Muscle of leg (tissue), 11 donors: ENCODE results near the gene PHF23. TPM values are rescaled to one million over a fixed set of nuclear protein-coding genes. Genes with fewer than 3 reads are reported as not detected.

Source experiments
- DNase-seq: peaks from one replicate; pipeline ENCODE4 v3.0.0; 2013
- H3K27ac ChIP-seq: one replicate; pipeline ENCODE4 v1.5.1; 2013; ENCODE audit warnings: mild to moderate bottlenecking, low read length, control low read depth
- H3K27me3 ChIP-seq: one replicate; pipeline ENCODE4 v1.6.1; 2013; ENCODE audit warnings: low read length; ENCODE audit not compliant: control insufficient read depth, insufficient read depth
- H3K36me3 ChIP-seq: one replicate; pipeline ENCODE4 v1.6.1; 2013; ENCODE audit warnings: low read length; ENCODE audit not compliant: control insufficient read depth, insufficient read depth
- H3K4me1 ChIP-seq: one replicate; pipeline ENCODE4 v1.6.1; 2013; ENCODE audit warnings: low read length; ENCODE audit not compliant: control insufficient read depth, insufficient read depth
- H3K4me3 ChIP-seq: one replicate; pipeline ENCODE4 v1.5.1; 2013; ENCODE audit warnings: low read length, control low read depth
- H3K9me3 ChIP-seq: replicated peaks from 2 replicates; pipeline ENCODE4 v1.6.1; 2013; ENCODE audit warnings: low read depth, low read length; ENCODE audit not compliant: control insufficient read depth
- WGBS: methylation state at CpG from one replicate; pipeline ENCODE4 v1.1.5; 2013; ENCODE audit warnings: missing lambda C conversion rate; ENCODE audit not compliant: insufficient coverage; 5-methylcytosine and 5-hydroxymethylcytosine counted together
- polyA plus RNA-seq, 8 donors: library from polyadenylated mRNA; unstranded; fragments of 120-200 nt; gene quantifications; one replicate each; pipeline versions ENCODE4 v1.2.1 to v1.2.3, GENCODE V29; 2013; ENCODE audit warnings: inconsistent platforms in 1 of 8, low replicate concordance in 1 of 8; ENCODE audit not compliant: insufficient read length in 8 of 8, insufficient read depth in 1 of 8
- total RNA-seq: library from RNA; stranded (reverse); fragments of 120-200 nt; gene quantifications from one replicate; pipeline ENCODE4 v1.2.4, GENCODE V29; 2013

PHF23 gene
- total and polyA plus RNA-seq, 9 donors = 29.1 to 47.8 (median 39.7) TPM

DNA sequence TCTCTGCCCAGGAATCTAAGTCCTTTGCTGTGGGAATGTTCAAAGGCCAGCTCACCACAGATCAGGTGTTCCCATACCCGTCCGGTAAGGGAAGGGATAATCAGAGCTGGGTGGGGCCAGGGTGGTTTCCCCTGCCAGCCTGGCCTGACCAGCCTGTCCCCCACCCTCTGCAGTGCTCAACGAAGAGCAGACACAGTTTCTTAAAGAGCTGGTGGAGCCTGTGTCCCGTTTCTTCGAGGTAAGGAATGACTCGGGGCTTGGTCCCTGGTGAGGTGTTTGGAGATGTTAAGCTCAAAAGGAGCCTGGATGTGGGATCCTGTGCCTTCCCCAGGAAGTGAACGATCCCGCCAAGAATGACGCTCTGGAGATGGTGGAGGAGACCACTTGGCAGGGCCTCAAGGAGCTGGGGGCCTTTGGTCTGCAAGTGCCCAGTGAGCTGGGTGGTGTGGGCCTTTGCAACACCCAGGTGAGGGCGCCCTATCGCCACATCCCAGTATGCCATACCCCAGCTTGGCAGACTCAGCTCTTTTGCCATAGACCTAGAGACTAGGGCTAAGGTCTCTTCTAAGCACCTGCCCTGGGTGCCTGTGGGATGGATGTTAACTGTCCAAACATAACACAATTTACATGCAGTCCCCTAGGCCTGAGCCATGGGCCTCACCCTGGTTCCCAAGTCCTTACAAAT lies 18.5 kb downstream of the PHF23 start:
- peaks cover 70% of the 10 kb centered on the region for H3K4me1 ChIP-seq
- peak; percentile 67 for DNase-seq

GRCh38 chr17:7219812-7220592 lies 19.3 kb downstream of the PHF23 start, which contains the start of the genes ACADVL and DLG4:
TSS of gene ACADVL (plus strand) at chr17:7219938. CDS start at chr17:7219985, 47 bp downstream.
TSS of gene DLG4 (minus strand) at chr17:7219836.
- Histone ChIP-seq H3K27ac (peak within 1 kb of the TSS; percentile 93), H3K9me3 (no peaks in the 10 kb centered on the region), H3K4me1 (peaks cover 77% of the 10 kb centered on the region), H3K27me3 (no peaks in the 10 kb centered on the region), H3K4me3 (peak within 1 kb of the TSS; percentile 91), H3K36me3 (peaks cover 41% of the 10 kb centered on the region)
- 0% methylated on average over 61 of the region's 63 CpGs for WGBS
- peak; percentile 97 for DNase-seq

More for the DNA sequence above, 18.5 kb downstream of the PHF23 start:
- 0% methylated on average over 3 of the region's 11 CpGs for WGBS
- H3K4me3 ChIP-seq = peak overlapping the region; percentile 91
- H3K36me3 ChIP-seq = peaks cover 49% of the 10 kb centered on the region
- H3K27ac ChIP-seq = peak overlapping the region; percentile 93
- no peaks in the 10 kb centered on the region for H3K27me3 ChIP-seq
- H3K9me3 ChIP-seq = no peaks in the 10 kb centered on the region

GRCh38 chr17:7219229-7219811 lies 19.9 kb downstream of the PHF23 start:
- no peak for DNase-seq
- Histone ChIP-seq H3K27me3 (no peaks in the 10 kb centered on the region), H3K9me3 (no peaks in the 10 kb centered on the region), H3K27ac (peak overlapping the region; percentile 93), H3K36me3 (peaks cover 36% of the 10 kb centered on the region), H3K4me1 (peaks cover 80% of the 10 kb centered on the region), H3K4me3 (peak overlapping the region; percentile 91)
- 33% methylated on average over 4 of the region's 12 CpGs for WGBS

DNA sequence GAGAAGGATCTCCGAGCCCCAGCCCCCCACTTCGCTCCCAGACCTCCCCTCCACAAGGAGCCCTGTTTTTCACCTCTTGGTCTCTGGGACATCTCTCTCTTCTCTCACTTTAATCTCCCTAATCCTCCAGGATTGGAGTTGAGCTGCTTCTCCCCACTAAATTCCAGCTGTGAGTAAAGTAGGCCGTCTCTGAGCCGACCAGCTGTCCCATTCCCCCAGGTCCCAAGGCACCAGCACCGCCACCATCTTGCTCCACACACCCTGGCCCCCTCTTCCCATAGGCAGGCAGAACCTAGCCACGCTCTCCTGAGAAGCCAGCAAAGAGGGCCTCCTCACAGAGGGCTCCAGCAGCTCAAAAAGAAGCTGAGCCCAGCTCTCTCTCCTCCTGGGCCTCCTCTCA lies 20.5 kb downstream of the PHF23 start:
- H3K4me1 ChIP-seq = peaks cover 80% of the 10 kb centered on the region
- H3K4me3 ChIP-seq = no peak overlapping the region
- WGBS = 60% methylated on average over 4 of the region's 6 CpGs

GRCh38 chr17:7218166-7218565 lies 21.1 kb downstream of the PHF23 start:
- H3K27me3 ChIP-seq = no peaks in the 10 kb centered on the region
- H3K4me1 ChIP-seq = peaks cover 86% of the 10 kb centered on the region
- no peak overlapping the region for H3K4me3 ChIP-seq
- H3K36me3 ChIP-seq = peaks cover 24% of the 10 kb centered on the region
- no peak overlapping the region for H3K27ac ChIP-seq
- H3K9me3 ChIP-seq = no peaks in the 10 kb centered on the region
- peak; percentile 41 for DNase-seq
- 50% methylated on average over 4 of the region's 6 CpGs for WGBS

More for the DNA sequence above, 20.5 kb downstream of the PHF23 start:
- Histone ChIP-seq H3K27ac (no peak overlapping the region), H3K36me3 (peaks cover 30% of the 10 kb centered on the region), H3K9me3 (no peaks in the 10 kb centered on the region), H3K27me3 (no peaks in the 10 kb centered on the region)
- DNase-seq = no peak

DNA sequence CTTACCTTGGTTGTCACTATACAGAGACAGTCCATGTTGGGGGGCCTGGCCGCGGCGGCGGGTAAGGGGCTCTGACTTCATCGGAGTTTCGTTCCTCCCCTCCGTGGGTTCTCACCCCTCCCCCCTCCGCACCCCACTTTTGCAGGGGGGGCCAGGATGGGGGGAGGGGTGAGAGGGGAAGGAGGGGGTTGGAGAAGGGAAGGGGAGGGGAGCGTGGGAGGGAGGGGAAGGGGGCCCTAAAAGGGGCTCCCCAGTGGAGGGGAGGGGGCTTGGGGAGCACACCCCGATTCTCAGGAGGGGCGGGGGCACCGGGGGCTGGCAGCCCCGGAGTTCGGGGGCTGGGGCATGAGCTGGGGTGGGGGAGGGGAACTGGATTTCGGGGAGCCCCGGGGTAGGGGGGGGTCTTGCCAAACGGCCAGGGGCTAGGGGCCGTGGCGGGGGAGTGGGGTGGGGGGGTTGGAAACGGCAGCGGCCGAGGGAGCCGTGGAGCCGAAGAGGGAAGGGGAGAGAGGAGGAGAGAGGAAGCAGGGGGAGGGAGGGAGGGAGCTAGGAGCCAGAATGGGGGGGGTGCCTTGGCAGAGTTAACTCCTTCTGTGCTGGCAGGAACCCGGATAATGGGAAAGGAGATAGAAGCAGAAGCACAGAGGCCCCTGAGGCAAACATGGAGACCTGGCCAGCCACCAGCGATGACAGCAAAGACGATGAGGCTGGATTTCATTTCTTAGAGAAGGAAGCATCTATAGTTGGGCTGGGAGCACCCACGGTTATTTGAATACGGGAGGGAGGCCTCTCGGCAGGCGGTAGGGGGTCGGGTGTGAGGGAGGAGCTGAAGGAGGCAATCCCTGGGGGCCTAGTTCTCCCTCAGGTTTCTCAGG lies 21.9 kb downstream of the PHF23 start:
- Histone ChIP-seq H3K36me3 (peaks cover 16% of the 10 kb centered on the region), H3K27me3 (peaks cover 2% of the 10 kb centered on the region), H3K27ac (peak overlapping the region; percentile 85), H3K4me1 (peaks cover 79% of the 10 kb centered on the region), H3K9me3 (no peaks in the 10 kb centered on the region), H3K4me3 (peak overlapping the region; percentile 49)
- 1% methylated on average over 15 of the region's 32 CpGs for WGBS
- peak; percentile 93 for DNase-seq

DNA sequence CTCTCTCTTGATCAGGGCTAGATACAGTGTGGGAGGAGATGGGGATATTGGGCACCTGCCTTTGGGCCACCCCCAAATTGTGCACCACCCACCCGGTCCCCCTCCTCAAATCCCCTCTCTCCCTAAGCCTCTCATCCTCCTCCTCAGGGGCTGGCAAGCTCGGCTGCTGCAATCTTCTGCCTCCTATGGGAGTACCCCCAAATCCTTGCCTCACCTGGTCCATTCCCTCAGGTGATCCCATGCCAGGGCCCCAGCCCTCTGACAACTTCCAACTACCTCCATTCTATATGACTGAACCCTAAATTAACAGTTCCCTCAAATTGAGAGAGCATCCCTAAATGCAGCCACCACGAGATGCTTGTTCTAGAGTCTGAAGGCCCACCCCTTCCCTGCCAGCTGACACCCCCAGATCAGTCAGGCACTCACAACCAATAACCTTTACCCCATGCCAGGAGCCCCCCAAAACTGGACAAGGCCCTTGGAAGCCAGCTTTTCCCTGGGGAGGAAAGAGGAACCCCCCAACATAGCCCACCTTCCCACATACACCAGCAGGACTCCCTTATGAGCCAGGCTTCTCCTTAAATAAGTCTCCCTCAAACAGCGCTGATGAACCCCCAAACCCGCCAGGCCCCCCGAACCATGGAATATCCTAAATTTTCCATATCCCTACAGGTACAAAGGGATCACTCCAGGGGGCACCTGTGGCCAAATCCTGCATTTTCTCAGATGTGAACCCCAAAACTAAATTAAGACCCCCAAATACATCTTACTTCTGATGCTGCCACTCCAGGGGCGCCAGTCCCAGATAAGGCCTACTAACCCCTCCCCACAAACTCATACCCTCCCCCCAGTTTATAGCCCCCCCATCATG lies 22.8 kb downstream of the PHF23 start:
- Histone ChIP-seq H3K4me1 (peaks cover 75% of the 10 kb centered on the region), H3K4me3 (peak overlapping the region; percentile 49), H3K27me3 (peaks cover 7% of the 10 kb centered on the region), H3K9me3 (no peaks in the 10 kb centered on the region), H3K27ac (peak overlapping the region; percentile 74), H3K36me3 (peaks cover 7% of the 10 kb centered on the region)
- peak; percentile 57 for DNase-seq
- 5% methylated on average over 7 of the region's 7 CpGs for WGBS

DNA sequence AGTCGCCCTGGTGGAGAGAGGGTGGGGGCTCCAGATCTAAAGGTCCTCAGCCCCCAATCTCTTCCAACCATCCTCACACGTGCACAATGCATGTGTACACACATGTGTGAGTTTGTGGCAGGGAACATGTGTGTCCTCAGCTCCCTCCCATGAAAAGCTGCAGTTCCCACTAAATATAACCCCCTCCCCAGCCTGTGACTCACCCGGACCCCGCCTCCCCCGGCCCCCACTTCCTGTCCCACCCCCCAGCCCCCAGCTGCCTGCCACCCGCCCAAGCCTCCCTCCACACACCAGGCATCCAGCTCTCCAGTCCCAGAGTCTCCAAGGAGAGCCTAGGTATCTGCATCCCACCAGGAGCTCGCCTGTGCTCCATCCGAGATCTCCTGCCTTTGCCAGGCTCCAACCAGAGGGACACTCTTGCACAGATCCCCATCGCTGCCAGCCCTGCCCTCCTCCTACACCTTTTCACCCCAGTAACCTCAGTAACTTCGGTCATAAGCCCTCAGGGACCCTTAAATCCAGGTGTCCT lies 23.5 kb downstream of the PHF23 start:
- peak; percentile 57 for DNase-seq
- Histone ChIP-seq H3K27me3 (peaks cover 7% of the 10 kb centered on the region), H3K36me3 (no peaks in the 10 kb centered on the region), H3K9me3 (no peaks in the 10 kb centered on the region), H3K27ac (peak overlapping the region; percentile 96), H3K4me1 (peaks cover 68% of the 10 kb centered on the region), H3K4me3 (peak overlapping the region; percentile 49)
- WGBS = 9% methylated on average over 4 of the region's 10 CpGs
